Activated T-cell treated with anti-CD3 and anti-CD28 coated beads for 48 hours (primary cell): ENCODE data around the gene IGSF21.
"Not testable (repeated sequence)": the region's sequence is repeated elsewhere in the genome, so short reads cannot be mapped to it uniquely, and the experiment has no call there.

Source experiments
- DNase-seq: peaks from one replicate; pipeline ENCODE4 v3.0.0-alpha.2; 2020; ENCODE audit warnings: low read depth

Gene IGSF21

DNA sequence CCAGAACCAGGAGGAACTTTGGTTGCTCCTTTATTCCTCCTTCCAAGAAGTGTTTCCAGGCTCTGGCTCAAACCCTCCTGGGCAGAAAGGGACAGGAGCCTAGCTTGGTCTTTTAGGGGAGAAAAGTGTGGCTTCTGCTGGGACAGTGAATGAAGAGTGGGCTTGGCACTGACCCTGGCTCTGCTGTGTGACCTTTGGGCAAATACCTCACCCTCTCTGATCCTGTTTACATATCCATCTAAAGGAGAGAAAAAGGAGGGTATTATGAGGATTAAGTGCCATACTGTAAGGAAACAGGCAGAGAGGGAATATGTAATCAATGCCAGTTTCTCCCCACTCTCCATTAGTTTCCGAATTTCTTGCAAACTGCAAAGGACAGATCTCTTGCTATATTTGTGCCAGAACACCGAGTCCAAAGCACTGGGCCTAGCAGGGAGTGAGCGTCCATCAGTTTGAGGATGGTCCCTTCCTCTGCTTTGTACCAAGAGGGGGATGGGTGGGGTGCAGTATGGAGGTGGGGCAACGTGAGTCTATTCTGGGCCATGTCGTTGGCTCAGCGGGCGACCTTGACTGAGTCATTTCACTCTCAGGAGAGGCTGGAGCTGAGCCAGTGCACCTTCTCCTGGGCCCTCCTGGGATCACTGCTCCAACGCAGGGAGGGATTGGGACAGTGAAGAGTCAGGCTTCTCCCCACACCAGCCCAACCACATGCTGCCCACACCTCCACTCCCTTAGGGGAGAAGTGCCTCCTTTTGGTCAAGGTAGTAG is 38.4 kb downstream of the IGSF21 start:
- DNase-seq: no peak

DNA sequence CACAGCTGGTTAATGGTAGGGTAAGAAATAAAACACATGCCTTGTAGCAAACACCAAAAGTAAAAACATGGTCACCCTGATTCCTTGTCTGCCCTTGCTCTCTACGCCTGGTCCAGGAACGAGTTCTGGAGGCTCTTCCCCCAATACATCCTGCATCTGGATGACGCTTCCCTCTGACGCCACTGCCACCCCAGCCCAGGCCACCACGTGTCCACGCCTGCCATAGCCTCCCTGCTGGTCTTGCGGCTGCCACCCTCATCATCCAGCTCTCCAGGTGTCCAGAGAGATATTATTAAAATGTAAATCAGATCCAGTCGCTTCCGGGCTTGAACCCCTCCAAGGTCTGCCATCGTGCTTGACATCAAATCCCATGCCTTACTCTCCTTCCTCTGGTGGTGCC is 39.3 kb downstream of the IGSF21 start:
- no peak for DNase-seq

DNA sequence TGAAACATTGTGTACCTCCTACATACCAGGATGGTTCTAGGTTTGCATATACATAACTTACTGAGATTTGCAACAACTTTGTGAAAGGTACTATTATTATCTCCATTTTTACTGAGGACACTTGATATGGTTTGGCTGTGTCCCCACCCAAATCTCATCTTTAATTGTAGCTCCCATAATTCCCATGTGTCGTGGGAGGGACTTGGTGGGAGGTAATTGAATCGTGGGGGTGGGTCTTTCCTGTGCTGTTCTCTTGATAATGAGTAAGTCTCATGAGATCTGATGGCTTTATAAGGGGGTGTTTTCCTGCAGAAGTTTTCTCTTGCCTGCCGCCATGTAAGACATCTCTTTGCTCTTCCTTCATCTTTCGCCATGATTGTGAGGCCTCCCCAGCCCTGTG is 40.1 kb downstream of the IGSF21 start:
- DNase-seq: no peak

DNA sequence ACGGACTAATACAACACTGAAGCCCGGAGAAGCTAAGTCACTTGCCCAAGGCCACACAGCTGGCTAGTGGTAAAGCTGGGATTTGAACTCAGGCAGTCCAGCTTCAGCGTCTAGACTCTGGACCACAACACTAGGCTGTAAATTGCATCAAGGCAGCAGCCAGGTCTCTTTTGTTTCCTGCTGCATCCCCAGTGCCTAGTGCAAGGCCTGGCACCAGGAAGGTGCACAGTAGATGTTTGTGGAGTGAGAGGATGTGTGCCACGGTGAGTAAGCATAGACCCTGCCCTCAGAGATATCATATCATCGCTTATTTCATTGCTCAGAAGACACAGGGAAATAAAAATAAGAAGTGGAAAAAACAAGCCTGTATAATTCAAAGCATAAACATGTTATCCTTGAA is 40.9 kb downstream of the IGSF21 start:
- no peak for DNase-seq

DNA sequence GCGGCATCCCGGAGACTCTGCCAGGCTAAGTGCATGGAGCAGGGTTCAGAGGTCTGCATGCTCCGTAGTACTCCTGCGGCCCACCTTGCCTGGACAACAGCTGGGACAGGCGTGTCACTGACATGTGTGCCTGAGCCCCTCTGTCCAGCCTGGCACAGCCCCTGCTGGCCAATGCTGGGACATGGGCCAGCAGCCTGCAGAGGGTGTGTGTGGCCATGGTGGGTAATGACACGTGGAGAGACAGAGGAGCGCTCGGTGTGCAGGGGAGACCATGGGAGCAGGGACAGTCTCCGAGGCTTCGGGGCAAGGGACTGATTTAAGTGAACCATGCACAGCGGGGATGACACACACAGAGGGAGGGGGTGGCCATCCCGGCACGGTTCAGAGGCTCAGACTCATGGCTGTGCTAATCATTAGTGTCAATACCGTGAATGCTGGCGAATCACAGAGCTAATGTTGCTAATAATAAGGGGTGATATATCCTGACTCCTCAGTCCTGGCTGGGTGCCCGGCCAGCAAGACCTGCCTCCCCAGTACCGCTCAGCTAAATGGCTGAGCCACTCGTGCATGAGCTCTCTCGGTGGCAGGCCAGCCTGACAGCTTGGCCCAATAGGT is 41.5 kb downstream of the IGSF21 start:
- no peak for DNase-seq

DNA sequence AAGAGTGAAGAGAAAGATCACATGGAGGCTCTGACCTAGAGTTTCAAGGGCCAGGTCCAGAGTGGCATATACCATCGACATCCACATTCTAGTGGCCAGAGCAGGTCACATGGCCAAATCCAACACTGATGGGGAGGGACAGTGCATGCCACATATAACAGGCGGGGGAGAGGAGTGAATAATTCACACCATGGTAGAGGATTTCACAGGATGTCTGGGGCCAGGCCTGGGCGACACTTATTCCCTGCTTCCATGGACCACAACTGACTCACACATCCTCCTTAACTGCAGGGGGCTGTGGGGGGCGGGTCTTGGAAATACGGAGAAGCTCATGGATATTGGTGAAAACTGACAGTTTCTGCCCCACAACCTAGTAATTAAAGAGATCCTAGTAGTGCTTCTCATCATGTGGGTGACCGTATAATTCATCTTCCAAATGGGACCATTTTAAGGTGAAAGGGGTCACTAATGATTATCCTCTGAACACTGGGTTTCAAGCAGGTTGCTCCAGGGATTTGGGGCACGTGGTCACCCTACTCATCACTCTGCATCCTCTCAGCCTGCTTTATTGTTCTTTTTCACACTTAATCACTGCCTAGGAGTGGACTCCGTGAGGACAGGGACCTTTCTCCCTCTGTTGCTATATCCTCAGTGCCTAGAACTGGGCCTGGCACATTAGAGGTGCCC is 44.0 kb downstream of the IGSF21 start:
- DNase-seq: no peak

DNA sequence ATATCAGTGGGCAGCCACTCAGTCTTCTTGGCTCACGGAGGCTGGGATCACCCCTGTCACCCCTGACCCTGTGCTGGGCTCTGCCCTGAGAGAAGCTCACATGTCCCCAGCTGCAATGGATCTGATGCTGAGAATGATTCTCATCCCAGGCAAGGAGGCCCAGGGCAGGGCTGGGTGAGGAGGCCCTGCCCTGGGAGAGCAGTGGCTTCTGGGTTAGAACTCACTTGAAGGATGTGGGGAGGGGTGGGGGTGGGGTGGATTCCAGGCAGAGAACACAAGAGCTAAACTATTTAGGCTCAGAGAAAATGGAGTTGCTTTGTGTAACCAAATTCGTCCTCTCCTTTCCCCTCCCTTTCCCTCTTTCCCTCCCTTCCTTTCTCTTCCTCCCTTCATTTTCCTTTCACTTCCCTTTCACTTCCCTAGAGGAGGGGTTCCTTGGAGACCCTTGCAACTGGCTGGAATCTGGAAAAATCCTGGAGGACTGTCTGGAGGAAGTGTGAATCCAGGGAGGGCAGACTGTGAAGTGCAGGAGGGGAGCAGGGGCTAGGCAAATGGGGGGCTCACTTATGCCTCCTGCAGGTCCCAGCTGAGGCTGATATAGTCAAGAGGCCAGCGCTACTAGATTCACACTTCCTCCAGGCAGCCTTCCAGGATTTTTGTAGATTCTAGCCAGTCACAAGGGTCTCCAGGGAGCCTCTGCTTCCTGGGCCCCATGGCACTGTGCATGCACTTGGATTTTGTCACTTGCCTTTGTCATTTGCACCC is 47.0 kb downstream of the IGSF21 start:
- no peak for DNase-seq

DNA sequence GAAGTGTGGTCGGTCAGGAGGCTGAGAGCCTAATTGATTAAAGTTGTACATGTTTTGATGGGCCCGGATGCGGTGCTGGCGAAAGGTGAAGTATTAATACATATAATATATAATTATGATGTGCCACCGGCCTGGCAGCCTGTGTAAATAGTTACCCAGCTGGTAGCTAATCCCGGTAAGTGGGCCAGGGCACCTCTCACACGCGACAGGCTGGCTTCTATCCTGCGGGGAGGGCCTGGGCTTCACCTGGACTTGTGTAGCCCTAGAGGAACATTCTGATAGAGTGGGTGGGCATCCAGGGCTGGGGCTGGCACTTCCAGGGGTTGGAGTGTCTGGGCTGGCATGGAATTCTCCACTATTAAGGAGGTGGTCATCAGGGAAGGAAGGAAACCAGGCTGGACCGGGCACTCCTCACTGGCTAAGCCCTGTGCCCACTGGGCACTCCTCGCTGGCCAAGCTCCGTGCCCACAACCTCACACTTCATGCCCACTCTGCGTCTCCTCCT is 48.3 kb downstream of the IGSF21 start:
- DNase-seq: no peak

DNA sequence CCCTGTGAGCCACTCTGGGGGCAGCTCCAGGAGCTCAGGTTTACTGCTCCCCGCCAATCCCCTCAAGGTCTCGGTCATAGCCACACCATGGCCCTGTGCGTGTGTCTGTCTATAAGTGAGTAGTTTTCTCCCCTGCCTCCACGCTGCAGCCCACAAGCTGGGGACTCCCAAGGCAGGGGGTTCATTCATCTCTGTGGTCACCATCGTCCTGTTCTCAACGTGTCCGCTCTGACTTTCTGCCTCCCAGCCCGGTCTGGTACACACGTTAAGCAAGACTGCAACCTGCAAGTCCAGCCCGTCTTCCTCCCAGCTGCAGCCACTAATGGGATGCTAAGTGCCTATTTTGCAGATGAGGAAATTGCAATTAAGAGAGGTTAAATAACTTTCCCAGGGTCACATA is 49.8 kb downstream of the IGSF21 start:
- no peak for DNase-seq

DNA sequence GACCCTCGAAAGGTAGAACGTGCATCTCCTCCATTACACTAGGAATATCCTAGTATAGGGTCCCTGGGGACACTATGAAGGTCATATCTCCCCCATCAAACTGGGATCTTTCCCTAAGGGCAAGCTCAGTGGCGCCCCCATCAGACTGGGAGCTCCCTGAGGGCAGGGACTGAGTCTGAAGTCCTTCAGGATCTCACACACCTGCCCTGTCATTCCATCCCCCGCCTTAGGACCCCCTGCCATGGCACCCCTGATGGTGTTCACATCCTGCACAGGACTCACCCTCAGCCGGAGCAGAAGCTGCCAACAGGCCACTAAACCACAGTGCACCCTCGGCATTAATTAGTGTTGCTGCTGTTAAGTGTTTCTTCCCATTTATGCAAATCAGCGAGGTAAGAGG is 50.4 kb downstream of the IGSF21 start:
- DNase-seq: no peak

DNA sequence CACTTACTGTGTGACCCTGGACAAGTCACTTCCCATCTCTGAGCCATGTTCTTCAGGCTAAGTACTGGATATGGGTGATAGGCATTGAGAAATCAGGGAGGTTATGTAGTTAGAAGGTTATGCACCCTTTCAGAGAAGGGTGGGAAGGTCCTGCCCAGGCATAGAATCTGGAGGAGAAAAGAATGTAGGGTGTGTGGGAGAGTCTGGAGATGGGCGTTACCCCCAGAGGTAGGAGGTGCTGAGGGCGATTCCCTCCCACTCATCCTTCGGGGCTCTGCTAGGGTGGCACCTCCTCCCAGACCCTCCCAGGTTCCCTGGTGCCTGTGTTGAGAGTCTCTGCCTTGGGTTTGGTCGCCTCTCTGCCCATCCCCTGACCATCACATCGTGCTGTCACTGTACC is 51.1 kb downstream of the IGSF21 start:
- no peak for DNase-seq

DNA sequence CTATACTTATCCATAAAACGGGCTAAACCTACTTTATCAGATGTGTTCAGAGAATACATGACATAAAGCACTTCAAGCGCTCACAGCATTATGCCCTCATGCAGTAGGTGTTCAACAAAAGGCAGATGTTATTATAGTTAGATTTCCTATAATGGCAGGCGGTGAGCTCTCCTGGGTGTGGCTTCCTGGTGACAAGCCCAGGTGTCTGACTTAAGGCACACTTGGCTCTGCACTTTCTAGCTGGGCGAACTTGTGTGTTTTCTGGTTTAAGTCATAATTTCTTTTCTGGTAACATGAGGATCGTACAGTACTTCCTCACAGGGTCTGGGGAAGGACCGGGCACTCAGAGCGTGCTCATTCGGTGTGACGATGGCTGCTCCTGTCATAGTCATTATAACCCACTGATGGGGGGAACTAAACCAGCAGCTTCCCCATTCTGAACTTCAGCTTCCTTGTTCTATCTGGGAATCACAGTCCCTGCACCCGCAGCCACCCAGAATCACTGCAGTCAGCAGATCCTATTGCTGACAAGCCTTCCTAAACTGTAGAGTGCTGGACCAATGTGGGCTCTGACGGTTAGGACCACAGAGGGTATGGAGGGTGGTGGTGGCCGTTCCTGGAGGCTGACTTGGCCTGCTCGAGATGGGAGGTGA is 52.8 kb downstream of the IGSF21 start:
- DNase-seq: no peak

DNA sequence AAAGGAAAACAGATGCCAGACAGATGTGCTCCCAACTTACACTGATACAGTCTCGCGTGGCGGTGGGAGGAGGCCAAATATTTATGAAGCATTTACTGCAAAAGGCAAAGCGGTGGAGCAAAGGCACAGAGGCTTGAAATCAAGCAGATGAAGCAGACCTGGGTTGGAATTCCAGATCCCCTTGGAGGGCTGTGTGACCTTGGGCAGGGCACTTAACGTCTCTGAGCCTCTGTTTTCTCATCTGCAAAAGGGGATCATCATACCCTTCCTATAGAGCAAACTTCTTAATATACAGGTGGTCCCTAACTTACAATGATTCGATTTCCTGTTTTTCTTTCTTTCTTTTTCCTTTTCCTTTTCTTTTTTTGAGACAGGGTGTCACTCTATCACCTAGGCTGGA is 54.1 kb downstream of the IGSF21 start:
- no peak for DNase-seq

DNA sequence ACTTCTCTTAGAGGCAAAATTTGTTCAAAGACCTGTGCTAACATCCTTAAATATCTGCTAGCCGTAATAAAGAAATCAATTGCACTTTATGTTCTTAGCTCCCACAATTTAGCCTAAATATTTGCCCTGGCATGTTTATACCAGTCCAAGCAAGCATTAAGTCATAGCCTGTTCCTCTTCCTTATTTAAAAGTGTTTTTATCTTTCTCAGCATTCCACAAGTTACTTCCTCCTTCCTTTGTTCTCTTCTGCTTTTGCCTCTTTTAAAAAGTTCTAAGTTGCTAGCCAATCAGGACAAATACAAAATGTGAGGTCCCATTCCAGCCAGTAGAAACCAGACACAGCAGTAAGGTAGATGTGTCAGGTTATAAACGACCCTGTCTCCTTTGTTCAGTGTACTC is 58.0 kb downstream of the IGSF21 start:
- not testable (repeated sequence) for DNase-seq

DNA sequence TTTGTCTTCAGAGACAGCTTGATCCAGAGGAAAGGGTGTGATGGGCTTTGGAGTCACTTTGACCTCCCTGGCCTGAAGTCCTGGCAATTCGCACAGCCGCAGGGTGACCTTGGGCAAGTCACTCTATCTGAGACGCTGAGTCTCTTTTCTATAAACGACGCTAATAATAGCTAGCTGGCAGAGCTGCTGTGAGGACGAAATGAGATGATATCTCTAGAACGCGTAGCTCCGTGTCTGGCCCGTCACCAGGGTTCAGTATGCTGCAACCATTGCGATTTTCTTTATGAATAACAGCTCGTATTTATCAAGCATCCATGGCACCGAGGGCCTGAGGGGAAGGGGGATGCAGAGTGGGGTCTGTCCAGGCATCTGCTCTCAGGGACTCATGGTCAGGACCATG is 58.7 kb downstream of the IGSF21 start:
- no peak for DNase-seq

DNA sequence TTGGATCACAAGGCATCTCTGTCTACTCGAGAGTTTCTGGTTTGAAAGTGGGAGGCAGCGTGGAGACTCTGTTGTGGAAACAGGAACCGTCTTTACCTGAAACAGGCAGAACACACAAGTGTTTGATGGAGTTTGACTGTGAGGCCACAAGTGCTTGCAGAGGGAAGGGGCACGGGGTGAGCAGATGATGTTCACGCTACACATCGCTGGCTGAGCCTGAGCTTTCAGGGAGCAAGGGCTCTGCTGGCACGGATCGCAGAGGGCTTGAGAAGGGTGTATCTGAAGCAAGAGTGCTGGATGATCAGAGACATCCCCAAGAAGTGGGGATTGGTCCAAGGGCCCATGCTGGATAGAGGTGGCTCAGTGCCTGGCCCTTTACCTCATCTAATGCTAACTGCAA is 59.3 kb downstream of the IGSF21 start:
- no peak for DNase-seq

DNA sequence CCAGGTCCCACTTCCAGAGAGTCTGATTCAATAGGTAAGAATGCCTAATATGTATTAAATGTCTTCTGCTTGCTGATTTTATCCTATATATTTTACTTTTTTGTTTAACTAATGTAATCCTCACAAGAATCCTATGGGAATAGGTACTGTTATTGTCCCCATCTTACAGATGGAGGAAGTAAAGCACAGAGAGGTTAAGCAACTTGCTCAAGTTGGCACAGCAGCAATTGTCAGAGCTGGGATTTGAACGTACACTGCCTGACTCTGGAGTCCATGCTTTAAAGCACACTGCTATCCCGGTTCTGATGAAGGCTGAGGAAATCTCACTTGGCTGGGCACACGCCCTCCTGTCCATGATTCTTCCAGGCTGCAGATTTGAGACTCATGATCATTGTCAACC is 62.8 kb downstream of the IGSF21 start:
- DNase-seq: no peak

DNA sequence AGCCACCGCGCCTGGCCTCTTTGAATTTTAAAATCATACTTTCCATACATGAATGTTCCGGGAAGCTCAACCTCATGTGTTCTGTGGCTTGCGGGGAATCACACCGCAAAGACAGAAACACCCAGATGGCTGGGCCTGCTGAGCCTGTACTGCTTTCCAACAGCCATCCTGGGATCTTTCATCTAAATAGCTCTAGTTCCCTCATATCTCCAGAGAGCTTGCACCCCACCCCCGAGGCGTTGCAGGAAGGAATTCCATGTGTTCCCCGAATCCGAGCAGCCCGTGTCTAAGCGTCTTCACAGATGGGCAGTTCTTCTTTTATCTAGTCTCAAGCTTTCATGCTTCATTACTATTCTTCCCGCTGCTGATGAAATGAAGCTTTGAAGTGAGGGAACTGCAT is 66.4 kb downstream of the IGSF21 start:
- no peak for DNase-seq

DNA sequence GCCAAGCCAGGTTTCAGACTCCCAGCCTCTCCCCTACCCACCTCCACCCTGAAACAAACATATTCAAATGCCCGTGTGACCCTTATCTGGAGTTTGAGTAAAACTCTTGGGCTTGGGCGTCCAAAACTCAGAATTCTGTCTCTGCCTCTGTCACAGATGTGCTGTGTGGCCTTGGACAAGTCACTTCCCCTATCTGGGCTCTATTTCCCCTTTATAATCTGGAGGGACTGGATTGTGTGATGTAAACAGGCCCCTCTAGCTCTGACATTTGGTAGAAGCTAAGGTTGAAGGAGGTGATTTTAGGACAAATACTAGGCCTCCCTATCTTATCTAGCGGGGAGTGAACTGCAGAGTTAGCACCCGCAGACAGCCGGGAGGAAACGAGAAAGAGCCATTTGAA is 67.5 kb downstream of the IGSF21 start:
- no peak for DNase-seq

DNA sequence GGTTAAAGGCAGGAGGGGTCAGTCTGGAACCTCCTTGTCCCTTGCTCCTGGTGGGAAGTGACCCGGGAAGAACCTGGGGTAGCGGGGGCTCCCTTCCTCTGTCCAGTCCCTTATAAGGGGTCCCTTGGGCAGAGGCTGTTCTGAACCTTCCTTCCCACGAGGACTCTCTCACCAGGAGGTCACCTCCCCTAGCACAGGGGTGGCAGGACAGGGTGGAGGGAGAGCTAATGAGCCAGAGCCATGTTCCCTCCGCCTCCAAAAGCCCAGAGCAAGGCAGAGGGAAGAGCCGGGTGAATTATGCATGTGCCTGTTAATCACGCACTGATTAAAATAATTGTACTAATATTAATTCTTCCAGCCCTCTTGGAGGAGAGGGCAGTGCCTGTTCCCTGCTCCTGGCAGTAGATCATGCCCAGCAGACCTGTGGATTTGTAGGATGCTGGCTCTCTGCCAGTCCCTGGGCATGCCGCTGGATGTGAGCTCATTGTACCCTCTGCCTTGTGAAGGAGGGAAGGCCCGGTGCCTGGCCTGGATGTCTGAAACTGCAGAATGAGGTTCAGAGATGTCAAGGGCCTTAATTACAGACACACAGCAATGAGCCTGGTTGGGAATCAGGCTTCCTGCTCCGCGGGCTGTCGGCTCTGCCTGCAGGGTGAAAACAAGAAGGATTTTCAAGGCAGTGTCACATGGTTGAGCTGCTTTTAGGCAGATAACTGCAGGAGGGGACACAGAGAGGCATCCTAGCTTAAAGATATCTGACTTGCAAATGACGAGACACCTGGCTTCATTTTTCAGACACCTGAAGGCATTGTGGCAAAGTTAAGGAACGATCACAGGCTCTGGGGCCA is 68.2 kb downstream of the IGSF21 start:
- no peak for DNase-seq

DNA sequence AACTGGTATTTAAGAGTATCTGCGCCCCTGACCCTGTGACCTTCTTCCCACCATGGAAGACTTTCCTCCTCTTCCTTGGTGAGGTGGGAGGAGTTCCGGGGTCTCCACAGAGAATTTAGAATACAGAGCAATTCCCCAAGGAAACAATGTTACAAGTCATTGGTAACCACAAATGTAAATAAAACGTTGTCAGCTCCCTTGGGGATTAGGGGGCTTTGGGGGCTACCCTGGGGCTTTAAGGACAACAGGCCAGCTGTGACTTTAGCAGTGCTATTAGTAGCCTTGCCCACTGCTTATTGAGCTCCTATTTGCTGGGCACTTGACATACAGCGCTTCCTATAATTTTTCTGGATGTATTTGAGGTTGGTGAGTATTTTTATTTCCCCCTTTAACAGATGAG is 69.0 kb downstream of the IGSF21 start:
- no peak for DNase-seq
